Measurements from ENCODE around the gene HARBI1.
A peak's percentile ranks its signal among the peaks of the same experiment; 100 is the strongest.
"Not testable (repeated sequence)": the region's sequence is repeated elsewhere in the genome, so short reads cannot be mapped to it uniquely, and the experiment has no call there.

The HARBI1 gene

GRCh38 chr11:46594785-46595184 lies 22.2 kb downstream of the HARBI1 start:
- DNase-seq (ENCODE audit: low spot score): no peak

GRCh38 chr11:46594374-46594700 lies 22.7 kb downstream of the HARBI1 start:
- no peak for DNase-seq (ENCODE audit: low spot score)

GRCh38 chr11:46593550-46594373 lies 23.3 kb downstream of the HARBI1 start, which contains the start of gene AMBRA1:
AMBRA1 (minus strand) TSS chr11:46594023; CDS start chr11:46548380, 45,643 bp downstream.
- peak; percentile 88 for DNase-seq (ENCODE audit: low spot score)

GRCh38 chr11:46590740-46591605 lies 26.1 kb downstream of the HARBI1 start:
- no peak for DNase-seq (ENCODE audit: low spot score)

GRCh38 chr11:46588915-46589314 lies 28.1 kb downstream of the HARBI1 start:
- no peak for DNase-seq (ENCODE audit: low spot score)

- DNase-seq (ENCODE audit: low spot score): no peak
These were observed 28.9 kb downstream of the HARBI1 start for GRCh38 chr11:46588131-46588530.

- not testable (repeated sequence) for DNase-seq (ENCODE audit: low spot score)
These were observed 33.5 kb downstream of the HARBI1 start for GRCh38 chr11:46583513-46583912.

- DNase-seq (ENCODE audit: low spot score): no peak
These were observed 34.4 kb downstream of the HARBI1 start for GRCh38 chr11:46582588-46582987.

- DNase-seq (ENCODE audit: low spot score): no peak
These were observed 40.0 kb downstream of the HARBI1 start for GRCh38 chr11:46577058-46577457.

- no peak for DNase-seq (ENCODE audit: low spot score)
These were observed 42.4 kb downstream of the HARBI1 start for GRCh38 chr11:46574656-46575055.

- DNase-seq (ENCODE audit: low spot score): no peak
These were observed 46.1 kb downstream of the HARBI1 start for GRCh38 chr11:46570790-46571398.

- DNase-seq (ENCODE audit: low spot score): no peak
These were observed 51.7 kb downstream of the HARBI1 start for GRCh38 chr11:46565232-46565840.

GRCh38 chr11:46564459-46564858 lies 52.6 kb downstream of the HARBI1 start:
- DNase-seq (ENCODE audit: low spot score): no peak

GRCh38 chr11:46562527-46562926 lies 54.5 kb downstream of the HARBI1 start:
- DNase-seq (ENCODE audit: low spot score): no peak

- peak; percentile 27 for DNase-seq (ENCODE audit: low spot score)
These were observed 56.6 kb downstream of the HARBI1 start for GRCh38 chr11:46560300-46560991.

- DNase-seq (ENCODE audit: low spot score): no peak
These were observed 57.2 kb downstream of the HARBI1 start for GRCh38 chr11:46559815-46560214.

GRCh38 chr11:46557684-46558151 lies 59.3 kb downstream of the HARBI1 start:
- DNase-seq (ENCODE audit: low spot score): no peak

- DNase-seq (ENCODE audit: low spot score): no peak
These were observed 61.6 kb downstream of the HARBI1 start for GRCh38 chr11:46555267-46556054.

GRCh38 chr11:46554213-46555147 lies 62.5 kb downstream of the HARBI1 start:
- peak; percentile 38 for DNase-seq (ENCODE audit: low spot score)
